ENCODE data around the gene TMEM273. TPM values are rescaled to one million over a fixed set of nuclear protein-coding genes. Genes with fewer than 3 reads are reported as not detected.

TMEM273 gene
- total RNA-seq, 1 experiment from 2014 or later = not detected

GRCh38 chr10:49134327-49134726, 53.9 kb downstream of the TMEM273 start (continued):
- no peak for TF ChIP-seq JUND (IDR thresholded peaks at IDR 0.05)
- no peak for TF ChIP-seq SRF (IDR thresholded peaks at IDR 0.05; ENCODE audit: low read depth)

GRCh38 chr10:49133706-49134248, 54.4 kb downstream of the TMEM273 start, which contains the start of gene FAM170B:
FAM170B (minus strand) TSS chr10:49134021; CDS start chr10:49133918, 103 bp downstream.
- H3K79me2 ChIP-seq (ENCODE audit: insufficient read depth, low read length) = no peaks in the 10 kb centered on the region
- no peaks in the 10 kb centered on the region for H4K20me1 ChIP-seq (ENCODE audit: insufficient read depth)
- DNase-seq (ENCODE audit: low read depth, low spot score) = no peak
- no peak within 1 kb of the TSS for H3K27ac ChIP-seq (ENCODE audit: low read depth, low read length)
- ChIA-PET CTCF (no interaction called here), RAD21 (ENCODE audit: low non-redundant PET in 1 of 2, low total read pairs in 2 of 2, uncharacterized antibody in 2 of 2, unreplicated experiment in 2 of 2) (no interaction called here), POLR2A (no interaction called here)
- TF ChIP-seq REST (IDR thresholded peaks at IDR 0.05; ENCODE audit: low read depth) (no peak), RAD21 (IDR thresholded peaks at IDR 0.05; ENCODE audit: low read depth) (no peak), POLR2AphosphoS5 (IDR thresholded peaks at IDR 0.05; ENCODE audit: low read depth, low read length) (no peak), SIN3A (IDR thresholded peaks at IDR 0.05; ENCODE audit: low read depth) (no peak), SP1 (IDR thresholded peaks at IDR 0.05; ENCODE audit: low read depth) (no peak)
- no peaks in the 10 kb centered on the region for H3K36me3 ChIP-seq (ENCODE audit: control insufficient read depth in 1 of 2, insufficient read depth in 2 of 2, low read length in 2 of 2)
- no peaks in the 10 kb centered on the region for H3K4me1 ChIP-seq (ENCODE audit: control insufficient read depth in 1 of 2, insufficient read depth in 2 of 2, low read length in 2 of 2)
- no peak within 1 kb of the TSS for H3K9ac ChIP-seq (ENCODE audit: low read length)
- no peaks in the 10 kb centered on the region for H3K9me3 ChIP-seq (ENCODE audit: control insufficient read depth in 1 of 2, insufficient read depth in 1 of 2, low read depth in 1 of 2, low read length in 2 of 2)
- BruUV-seq (replicated peaks) = no TSS peak
- no peak within 1 kb of the TSS for H3K4me3 ChIP-seq (replicated peaks in 1 of 2; ENCODE audit: low read depth in 1 of 2, low read length in 2 of 2)
- intact Hi-C loops (cut with micrococcal nuclease) = no loop called here
- peaks cover 45% of the 10 kb centered on the region for H3K27me3 ChIP-seq (ENCODE audit: insufficient read depth, low read length)
- no peak within 1 kb of the TSS for H2AFZ ChIP-seq (ENCODE audit: low read depth, low read length, poor library complexity, severe bottlenecking)
- H3K4me2 ChIP-seq (ENCODE audit: low read length) = no peak within 1 kb of the TSS
- no peak for ATAC-seq
- H3K9me2 ChIP-seq (ENCODE audit: insufficient read depth) = no peaks in the 10 kb centered on the region
